ENCODE data around the gene TMEM220. TPM values are rescaled to one million over a fixed set of nuclear protein-coding genes. Genes with fewer than 3 reads are reported as not detected.

Gene TMEM220
- total RNA-seq, 1 experiment from 2014 or later, result 4.0 TPM

DNA sequence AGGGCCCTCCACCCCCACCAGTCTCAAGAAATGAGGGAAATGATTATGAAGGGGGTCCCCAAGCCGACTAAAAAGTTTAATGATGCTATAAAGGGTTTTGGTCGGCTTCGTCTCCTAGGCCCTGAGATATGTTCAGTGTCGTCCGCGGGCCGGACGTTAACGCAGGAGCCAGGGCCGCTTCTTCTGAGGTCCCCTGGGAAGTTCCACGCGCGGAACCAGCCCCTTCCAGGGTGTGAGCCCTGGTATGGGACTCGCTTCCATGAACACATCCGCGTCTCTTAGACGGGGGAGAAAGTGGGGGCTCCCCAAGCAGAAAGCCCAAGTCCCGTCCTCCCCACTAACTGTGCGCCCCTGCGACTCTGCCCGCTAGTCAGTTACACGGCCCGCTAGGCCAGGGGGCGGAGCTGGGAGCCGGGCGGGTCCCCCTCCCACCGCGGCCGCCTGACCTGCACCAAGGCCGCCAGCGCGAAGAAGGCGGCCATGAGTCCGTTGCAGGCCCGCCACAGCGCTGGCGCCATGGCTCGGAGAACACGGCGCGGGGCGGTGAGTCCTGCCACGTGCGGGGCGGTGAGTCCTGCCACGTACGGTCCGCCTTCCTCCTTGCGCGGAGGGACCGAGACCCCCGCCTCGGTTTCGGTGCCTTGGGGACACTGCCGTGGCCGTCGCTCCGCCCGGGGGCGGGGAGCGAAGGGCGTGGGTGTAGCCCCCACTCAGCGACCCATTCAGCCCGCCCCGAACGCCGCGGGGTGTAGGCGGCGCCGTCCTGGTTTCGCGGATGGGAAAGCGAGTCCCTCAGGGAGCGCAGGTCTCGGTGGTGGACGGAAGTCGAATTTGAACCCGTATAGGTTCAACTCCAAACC, at the start of gene TMEM220 (continued):
- TF ChIP-seq, protein P1, sequence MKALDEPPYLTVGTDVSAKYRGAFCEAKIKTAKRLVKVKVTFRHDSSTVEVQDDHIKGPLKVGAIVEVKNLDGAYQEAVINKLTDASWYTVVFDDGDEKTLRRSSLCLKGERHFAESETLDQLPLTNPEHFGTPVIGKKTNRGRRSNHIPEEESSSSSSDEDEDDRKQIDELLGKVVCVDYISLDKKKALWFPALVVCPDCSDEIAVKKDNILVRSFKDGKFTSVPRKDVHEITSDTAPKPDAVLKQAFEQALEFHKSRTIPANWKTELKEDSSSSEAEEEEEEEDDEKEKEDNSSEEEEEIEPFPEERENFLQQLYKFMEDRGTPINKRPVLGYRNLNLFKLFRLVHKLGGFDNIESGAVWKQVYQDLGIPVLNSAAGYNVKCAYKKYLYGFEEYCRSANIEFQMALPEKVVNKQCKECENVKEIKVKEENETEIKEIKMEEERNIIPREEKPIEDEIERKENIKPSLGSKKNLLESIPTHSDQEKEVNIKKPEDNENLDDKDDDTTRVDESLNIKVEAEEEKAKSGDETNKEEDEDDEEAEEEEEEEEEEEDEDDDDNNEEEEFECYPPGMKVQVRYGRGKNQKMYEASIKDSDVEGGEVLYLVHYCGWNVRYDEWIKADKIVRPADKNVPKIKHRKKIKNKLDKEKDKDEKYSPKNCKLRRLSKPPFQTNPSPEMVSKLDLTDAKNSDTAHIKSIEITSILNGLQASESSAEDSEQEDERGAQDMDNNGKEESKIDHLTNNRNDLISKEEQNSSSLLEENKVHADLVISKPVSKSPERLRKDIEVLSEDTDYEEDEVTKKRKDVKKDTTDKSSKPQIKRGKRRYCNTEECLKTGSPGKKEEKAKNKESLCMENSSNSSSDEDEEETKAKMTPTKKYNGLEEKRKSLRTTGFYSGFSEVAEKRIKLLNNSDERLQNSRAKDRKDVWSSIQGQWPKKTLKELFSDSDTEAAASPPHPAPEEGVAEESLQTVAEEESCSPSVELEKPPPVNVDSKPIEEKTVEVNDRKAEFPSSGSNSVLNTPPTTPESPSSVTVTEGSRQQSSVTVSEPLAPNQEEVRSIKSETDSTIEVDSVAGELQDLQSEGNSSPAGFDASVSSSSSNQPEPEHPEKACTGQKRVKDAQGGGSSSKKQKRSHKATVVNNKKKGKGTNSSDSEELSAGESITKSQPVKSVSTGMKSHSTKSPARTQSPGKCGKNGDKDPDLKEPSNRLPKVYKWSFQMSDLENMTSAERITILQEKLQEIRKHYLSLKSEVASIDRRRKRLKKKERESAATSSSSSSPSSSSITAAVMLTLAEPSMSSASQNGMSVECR (CRISPR knock-in tag; IDR thresholded peaks at IDR 0.05; ENCODE audit: borderline replicate concordance), result no peak; the same call in 1 of the 2 replicates
- TF ChIP-seq SMAD4 (CRISPR knock-in tag; IDR thresholded peaks at IDR 0.05) (peak; percentile 24; the same call in 1 of the 2 replicates), CTCF (IDR thresholded peaks at IDR 0.05) (no peak), NR2C2 (CRISPR knock-in tag; IDR thresholded peaks at IDR 0.05) (no peak), FOXP4 (CRISPR knock-in tag; IDR thresholded peaks at IDR 0.05) (peak; percentile 88), KAT7 (CRISPR knock-in tag; IDR thresholded peaks at IDR 0.05; ENCODE audit: borderline replicate concordance) (peak; percentile 82; the same call in 1 of the 2 replicates), TEAD4 (CRISPR knock-in tag; IDR thresholded peaks at IDR 0.05) (no peak), CDX4 (CRISPR knock-in tag; IDR thresholded peaks at IDR 0.05; ENCODE audit: borderline replicate concordance) (no peak), CBFB (CRISPR knock-in tag; IDR thresholded peaks at IDR 0.05; ENCODE audit: low read depth) (no peak), USF1 (CRISPR knock-in tag; IDR thresholded peaks at IDR 0.05) (peak; percentile 69), NFATC4 (CRISPR knock-in tag; IDR thresholded peaks at IDR 0.05) (0 out of 2 replicates have a peak, but pooled peaks have one; percentile 31), MAX (CRISPR knock-in tag; IDR thresholded peaks at IDR 0.05) (peak; percentile 87), ELF4 (CRISPR knock-in tag; IDR thresholded peaks at IDR 0.05; ENCODE audit: low read depth) (no peak), OVOL2 (CRISPR knock-in tag; IDR thresholded peaks at IDR 0.05; ENCODE audit: borderline replicate concordance) (no peak), CREM (CRISPR knock-in tag; IDR thresholded peaks at IDR 0.05) (no peak), ZNF423 (CRISPR knock-in tag; IDR thresholded peaks at IDR 0.05) (no peak), ZBTB21 (CRISPR knock-in tag; IDR thresholded peaks at IDR 0.05; ENCODE audit: borderline replicate concordance) (peak; percentile 72; the same call in 1 of the 2 replicates)
- TF ChIP-seq, protein P2, sequence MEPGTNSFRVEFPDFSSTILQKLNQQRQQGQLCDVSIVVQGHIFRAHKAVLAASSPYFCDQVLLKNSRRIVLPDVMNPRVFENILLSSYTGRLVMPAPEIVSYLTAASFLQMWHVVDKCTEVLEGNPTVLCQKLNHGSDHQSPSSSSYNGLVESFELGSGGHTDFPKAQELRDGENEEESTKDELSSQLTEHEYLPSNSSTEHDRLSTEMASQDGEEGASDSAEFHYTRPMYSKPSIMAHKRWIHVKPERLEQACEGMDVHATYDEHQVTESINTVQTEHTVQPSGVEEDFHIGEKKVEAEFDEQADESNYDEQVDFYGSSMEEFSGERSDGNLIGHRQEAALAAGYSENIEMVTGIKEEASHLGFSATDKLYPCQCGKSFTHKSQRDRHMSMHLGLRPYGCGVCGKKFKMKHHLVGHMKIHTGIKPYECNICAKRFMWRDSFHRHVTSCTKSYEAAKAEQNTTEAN (CRISPR knock-in tag; IDR thresholded peaks at IDR 0.05), result no peak; the same call in 1 of the 2 replicates
